GM12878 (cell line): ENCODE measurements around the gene CHRM5.

ENCODE experiments used
- ASH2L ChIP-seq: fragments of 300-600, 200-600 bp; sonication (generic); IDR thresholded peaks from 2 replicates; pipeline ENCODE4 v1.6.1; 2017; ENCODE audit warnings: low read depth, mild to moderate bottlenecking, borderline replicate concordance
- BHLHE40 ChIP-seq, 2 experiments: fragments of 450-650 bp in 1 of 2; IDR thresholded peaks; 2 replicates each; pipeline ENCODE4 v1.6.1; 2011 to 2017; ENCODE audit warnings: low read depth in 2 of 2, borderline replicate concordance in 1 of 2, improper control_type of control experiment in 1 of 2, low read length in 1 of 2, mild to moderate bottlenecking in 1 of 2
- CTCF ChIP-seq, 3 experiments: IDR thresholded peaks in 2 of 3; conservative IDR thresholded peaks in 1 of 3; 2 replicates each; pipeline ENCODE4 v1.5.1; 2011; ENCODE audit warnings: low read depth in 3 of 3, low read length in 3 of 3, mild to moderate bottlenecking in 3 of 3, control low read depth in 2 of 3, moderate library complexity in 2 of 3, inconsistent platforms in 1 of 3, mixed read lengths in 1 of 3; ENCODE audit not compliant: control insufficient read depth in 2 of 3, insufficient read depth in 1 of 3; ENCODE audit errors: extremely low read depth in 1 of 3
- ETV6 ChIP-seq, 2 experiments: fragments of 450-650 bp in 1 of 2; IDR thresholded peaks in 1 of 2; conservative IDR thresholded peaks in 1 of 2; 2 replicates each; pipeline ENCODE4 v1.6.1; 2014; ENCODE audit warnings: antibody characterized with exemption in 1 of 2, borderline replicate concordance in 1 of 2, low read depth in 1 of 2, mild to moderate bottlenecking in 1 of 2, moderate library complexity in 1 of 2
- POLR2AphosphoS5 ChIP-seq: IDR thresholded peaks from 2 replicates; pipeline ENCODE4 v1.6.1; 2011; ENCODE audit warnings: mild to moderate bottlenecking, low read length, inconsistent platforms
- RELB ChIP-seq: fragments of 450-650 bp; IDR thresholded peaks from 2 replicates; pipeline ENCODE4 v1.6.1; 2017; ENCODE audit warnings: low read depth, mild to moderate bottlenecking, moderate library complexity
- TCF3 ChIP-seq: IDR thresholded peaks from 2 replicates; pipeline ENCODE4 v1.6.1; 2012; ENCODE audit warnings: low read depth, mild to moderate bottlenecking, low read length, borderline replicate concordance; ENCODE audit not compliant: insufficient read depth
- ZNF274 ChIP-seq: IDR thresholded peaks from one replicate; pipeline ENCODE4 v1.8.0; 2011; ENCODE audit not compliant: insufficient read length, insufficient read depth

- TF ChIP-seq ZNF274 (no peak), ETV6 (conservative IDR thresholded peaks at IDR 0.05 in 1 of 2, IDR thresholded peaks at IDR 0.05 in 1 of 2; ENCODE audit: borderline replicate concordance in 1 of 2, low read depth in 1 of 2) (no peak), POLR2AphosphoS5 (no peak), CTCF (IDR thresholded peaks at IDR 0.05 in 2 of 3, conservative IDR thresholded peaks at IDR 0.05 in 1 of 3; ENCODE audit: control insufficient read depth in 2 of 3, extremely low read depth in 1 of 3, insufficient read depth in 1 of 3, low read depth in 3 of 3, low read length in 3 of 3) (no peak), ASH2L (no peak), TCF3 (no peak), RELB (no peak), BHLHE40 (IDR thresholded peaks at IDR 0.05; ENCODE audit: borderline replicate concordance in 1 of 2, low read depth in 2 of 2, low read length in 1 of 2) (no peak)
Observed at GRCh38 chr15:34084086-34084485, 115.8 kb downstream of the CHRM5 start.
